GM12865 (cell line): ENCODE results near the gene TMC4.

Source experiments
- DNase-seq: peaks from one replicate; pipeline ENCODE4 v3.0.0; 2010; ENCODE audit warnings: low read depth
- H3K4me3 ChIP-seq: 2 replicates; pipeline ENCODE4 v1.5.1; 2011; ENCODE audit warnings: mild to moderate bottlenecking, low read depth, low read length, control low read depth
- CTCF ChIP-seq: IDR thresholded peaks from 2 replicates; pipeline ENCODE4 v1.5.1; 2011; ENCODE audit warnings: low read length, control low read depth, low read depth, inconsistent platforms; ENCODE audit not compliant: insufficient read depth; ENCODE audit errors: missing control alignments

The TMC4 gene

GRCh38 chr19:54133957-54134590 is 38.9 kb downstream of the TMC4 start:
- H3K4me3 ChIP-seq = no peak overlapping the region
- no peak for DNase-seq

GRCh38 chr19:54133312-54133956 is 39.5 kb downstream of the TMC4 start:
- H3K4me3 ChIP-seq = no peak overlapping the region
- no peak for TF ChIP-seq CTCF

More at GRCh38 chr19:54133957-54134590, 38.9 kb downstream of the TMC4 start:
- TF ChIP-seq CTCF = no peak

GRCh38 chr19:54129617-54129996 is 43.4 kb downstream of the TMC4 start:
- DNase-seq = no peak
- TF ChIP-seq CTCF = no peak
- H3K4me3 ChIP-seq = no peak overlapping the region

More at GRCh38 chr19:54133312-54133956, 39.5 kb downstream of the TMC4 start:
- DNase-seq = no peak

- H3K4me3 ChIP-seq = no peak overlapping the region
- DNase-seq = no peak
- TF ChIP-seq CTCF = no peak
These were observed 44.0 kb downstream of the TMC4 start for GRCh38 chr19:54128796-54129616.

- TF ChIP-seq CTCF = no peak
- H3K4me3 ChIP-seq = no peak overlapping the region
- no peak for DNase-seq
These were observed 44.6 kb downstream of the TMC4 start for GRCh38 chr19:54128441-54128725.

- DNase-seq = no peak
- no peak overlapping the region for H3K4me3 ChIP-seq
- TF ChIP-seq CTCF = no peak
These were observed 45.1 kb downstream of the TMC4 start for GRCh38 chr19:54127688-54128440.
